HCT116 (cell line): Measurements from ENCODE around the gene KLHL5. TPM values are rescaled to one million over a fixed set of nuclear protein-coding genes. Genes with fewer than 3 reads are reported as not detected.

Source experiments
- ATAC-seq: fragments of 200-7000 bp; cut with Tn5 transposase; 2 replicates; pipeline ENCODE4 v1.9.1; 2020; ENCODE audit warnings: mild to moderate bottlenecking, moderate library complexity
- BruUV-seq: library from RNA; stranded (reverse); fragments of 400-500 nt; replicated peaks from 2 replicates; lab custom pipeline; 2021; lab: Mats Ljungman, UMichigan
- CTCF ChIA-PET: fragments of 300-600 bp; sonication (Branson Sonifier 250); formaldehyde crosslinking; loops from one replicate; lab custom pipeline; 2021; ENCODE audit warnings: antibody characterized with exemption; lab: Charles Lee
- POLR2A ChIA-PET: fragments of 300-600, 350-600 bp; sonication (Branson Sonifier 250); formaldehyde crosslinking; loops from one replicate; lab custom pipeline; 2021; ENCODE audit warnings: antibody characterized with exemption; lab: Charles Lee
- RAD21 ChIA-PET, 2 experiments: fragments of 300-600 bp; sonication (Branson Sonifier 250); formaldehyde crosslinking; loops; one replicate each; lab custom pipeline; 2023; ENCODE audit warnings: low total read pairs in 2 of 2; ENCODE audit not compliant: uncharacterized antibody in 2 of 2, unreplicated experiment in 2 of 2, low non-redundant PET in 1 of 2; lab: Charles Lee
- DNase-seq: peaks from one replicate; pipeline ENCODE4 v3.0.0-alpha.2; 2010; ENCODE audit warnings: low read depth, low spot score
- H2AFZ ChIP-seq: fragments of 200-600 bp; shearing (Covaris generic), sonication (generic); 2 replicates; pipeline ENCODE4 v1.6.1; 2017; ENCODE audit warnings: low read depth, mixed run types, mixed read lengths, antibody characterized with exemption, low read length; ENCODE audit not compliant: poor library complexity, severe bottlenecking
- H3K27ac ChIP-seq: 2 replicates; pipeline ENCODE4 v1.5.1; 2012; ENCODE audit warnings: low read depth, low read length
- H3K27me3 ChIP-seq: fragments of 200-600 bp; sonication (generic); 2 replicates; pipeline ENCODE4 v1.6.1; 2016; ENCODE audit warnings: mixed run types, low read length, mixed read lengths; ENCODE audit not compliant: insufficient read depth
- H3K36me3 ChIP-seq, 2 experiments: fragments of 200-500 bp in 1 of 2; fragments of 200-600 bp in 1 of 2; sonication (Bioruptor generic) in 1 of 2; sonication (generic) in 1 of 2; 2 replicates each; pipeline versions ENCODE4 v1.5.1 to v1.6.1; 2014 to 2016; ENCODE audit warnings: low read length in 2 of 2, inconsistent platforms in 1 of 2, mixed read lengths in 1 of 2, mixed run types in 1 of 2; ENCODE audit not compliant: insufficient read depth in 2 of 2, control insufficient read depth in 1 of 2
- H3K4me1 ChIP-seq, 2 experiments: fragments of 200-600 bp in 1 of 2; sonication (generic) in 1 of 2; 2 replicates each; pipeline versions ENCODE4 v1.5.1 to v1.6.1; 2012 to 2017; ENCODE audit warnings: low read length in 2 of 2, inconsistent platforms in 1 of 2, mild to moderate bottlenecking in 1 of 2, mixed read lengths in 1 of 2, mixed run types in 1 of 2, moderate library complexity in 1 of 2; ENCODE audit not compliant: insufficient read depth in 2 of 2, control insufficient read depth in 1 of 2
- H3K4me2 ChIP-seq: fragments of 200-600 bp; sonication (generic); 2 replicates; pipeline ENCODE4 v1.6.1; 2017; ENCODE audit warnings: mixed run types, low read length, mixed read lengths
- H3K4me3 ChIP-seq, 2 experiments: fragments of 200-600 bp in 1 of 2; sonication (generic) in 1 of 2; replicated peaks in 1 of 2; 2 replicates each; pipeline ENCODE4 v1.5.1; 2011 to 2016; ENCODE audit warnings: low read length in 2 of 2, control low read depth in 1 of 2, low read depth in 1 of 2, mild to moderate bottlenecking in 1 of 2, mixed read lengths in 1 of 2, mixed run types in 1 of 2
- H3K79me2 ChIP-seq: fragments of 200-600 bp; sonication (generic); 2 replicates; pipeline ENCODE4 v1.6.1; 2017; ENCODE audit warnings: mild to moderate bottlenecking, mixed run types, low read length, moderate library complexity, mixed read lengths; ENCODE audit not compliant: insufficient read depth
- H3K9ac ChIP-seq: fragments of 200-600 bp; sonication (generic); 2 replicates; pipeline ENCODE4 v1.6.1; 2016; ENCODE audit warnings: low read length, mixed read lengths
- H3K9me2 ChIP-seq: fragments of 200-600 bp; sonication (generic), shearing (Covaris generic); 2 replicates; pipeline ENCODE4 v1.6.1; 2017; ENCODE audit warnings: mixed run types, mild to moderate bottlenecking, moderate library complexity; ENCODE audit not compliant: insufficient read depth
- H3K9me3 ChIP-seq, 2 experiments: fragments of 200-500 bp in 1 of 2; fragments of 200-600 bp in 1 of 2; sonication (Bioruptor generic) in 1 of 2; sonication (generic) in 1 of 2; 2 replicates each; pipeline ENCODE4 v1.6.1; 2014 to 2017; ENCODE audit warnings: low read length in 2 of 2, mixed read lengths in 2 of 2, inconsistent platforms in 1 of 2, low read depth in 1 of 2, mild to moderate bottlenecking in 1 of 2, mixed run types in 1 of 2, moderate library complexity in 1 of 2; ENCODE audit not compliant: control insufficient read depth in 1 of 2, insufficient read depth in 1 of 2
- H4K20me1 ChIP-seq: fragments of 200-600 bp; sonication (generic), shearing (Covaris generic); 2 replicates; pipeline ENCODE4 v1.6.1; 2017; ENCODE audit warnings: mixed run types, mild to moderate bottlenecking, moderate library complexity; ENCODE audit not compliant: insufficient read depth
- ATF3 ChIP-seq: IDR thresholded peaks from 2 replicates; pipeline ENCODE4 v1.6.1; 2012
- EGR1 ChIP-seq: IDR thresholded peaks from 2 replicates; pipeline ENCODE4 v1.6.1; 2012; ENCODE audit warnings: low read depth
- EZH2 ChIP-seq: fragments of 200-600 bp; sonication (generic); IDR thresholded peaks from 2 replicates; pipeline ENCODE4 v1.6.1; 2017; ENCODE audit warnings: antibody characterized with exemption, mixed run types
- SIN3A ChIP-seq: IDR thresholded peaks from 2 replicates; pipeline ENCODE4 v1.6.1; 2012; ENCODE audit warnings: low read depth
- SRF ChIP-seq: IDR thresholded peaks from 2 replicates; pipeline ENCODE4 v1.6.1; 2012; ENCODE audit warnings: low read depth
- YY1 ChIP-seq: IDR thresholded peaks from 2 replicates; pipeline ENCODE4 v1.6.1; 2011; ENCODE audit warnings: low read length, low read depth, moderate library complexity, mild to moderate bottlenecking; ENCODE audit not compliant: insufficient replicate concordance; ENCODE audit errors: extremely low read depth
- ZFX ChIP-seq: fragments of 450-650 bp; IDR thresholded peaks from 2 replicates; pipeline ENCODE4 v1.6.1; 2017
- ZNF274 ChIP-seq: fragments of 200-500 bp; sonication (Bioruptor generic); IDR thresholded peaks from 2 replicates; pipeline ENCODE4 v1.6.1; 2014; ENCODE audit warnings: mild to moderate bottlenecking, low read depth, low read length, inconsistent platforms
- intact Hi-C: fragments of 100-400 bp; cut with micrococcal nuclease; formaldehyde crosslinking; loops from 2 replicates; pipeline ENCODE4 v1.10.0; 2022
- total RNA-seq: library from RNA; stranded (reverse); gene quantifications from one replicate; pipeline ENCODE4 v1.2.1, GENCODE V29; 2021; ENCODE audit not compliant: unreplicated experiment
- TF ChIP-seq, protein P1 (sequence below), 3 experiments: fragments of 200-600 bp in 1 of 3; sonication (generic) in 1 of 3; IDR thresholded peaks in 2 of 3; conservative IDR thresholded peaks in 1 of 3; 2 replicates each; pipeline ENCODE4 v1.5.1; 2012 to 2017; ENCODE audit warnings: low read depth in 2 of 3, low read length in 2 of 3, antibody characterized with exemption in 1 of 3, borderline replicate concordance in 1 of 3, control low read depth in 1 of 3, mild to moderate bottlenecking in 1 of 3, mixed read lengths in 1 of 3, mixed run types in 1 of 3, moderate library complexity in 1 of 3; ENCODE audit not compliant: insufficient read depth in 1 of 3
- TF ChIP-seq, protein P2 (sequence below): IDR thresholded peaks from 2 replicates; pipeline ENCODE4 v1.6.1; 2012; ENCODE audit warnings: low read depth

KLHL5 gene
- total RNA-seq, 1 experiment from 2014 or later: 20.8 TPM

- H3K27me3 ChIP-seq: no peaks in the 10 kb centered on the region
- ChIA-PET POLR2A (no interaction called here), RAD21 (no interaction called here), CTCF (no interaction called here)
- DNase-seq (no peak), ATAC-seq (no peak)
- no peaks in the 10 kb centered on the region for H3K9me3 ChIP-seq
- intact Hi-C loops: no loop called here
- no peaks in the 10 kb centered on the region for H3K36me3 ChIP-seq
- H3K4me2 ChIP-seq: no peak overlapping the region
- BruUV-seq: no TSS peak
- no peaks in the 10 kb centered on the region for H3K79me2 ChIP-seq
- H3K9me2 ChIP-seq: no peaks in the 10 kb centered on the region
- TF ChIP-seq ATF3 (no peak), SIN3A (no peak), YY1 (no peak), ZFX (no peak), EZH2 (no peak), ZNF274 (no peak), SRF (no peak), EGR1 (no peak)
- TF ChIP-seq, protein P1, sequence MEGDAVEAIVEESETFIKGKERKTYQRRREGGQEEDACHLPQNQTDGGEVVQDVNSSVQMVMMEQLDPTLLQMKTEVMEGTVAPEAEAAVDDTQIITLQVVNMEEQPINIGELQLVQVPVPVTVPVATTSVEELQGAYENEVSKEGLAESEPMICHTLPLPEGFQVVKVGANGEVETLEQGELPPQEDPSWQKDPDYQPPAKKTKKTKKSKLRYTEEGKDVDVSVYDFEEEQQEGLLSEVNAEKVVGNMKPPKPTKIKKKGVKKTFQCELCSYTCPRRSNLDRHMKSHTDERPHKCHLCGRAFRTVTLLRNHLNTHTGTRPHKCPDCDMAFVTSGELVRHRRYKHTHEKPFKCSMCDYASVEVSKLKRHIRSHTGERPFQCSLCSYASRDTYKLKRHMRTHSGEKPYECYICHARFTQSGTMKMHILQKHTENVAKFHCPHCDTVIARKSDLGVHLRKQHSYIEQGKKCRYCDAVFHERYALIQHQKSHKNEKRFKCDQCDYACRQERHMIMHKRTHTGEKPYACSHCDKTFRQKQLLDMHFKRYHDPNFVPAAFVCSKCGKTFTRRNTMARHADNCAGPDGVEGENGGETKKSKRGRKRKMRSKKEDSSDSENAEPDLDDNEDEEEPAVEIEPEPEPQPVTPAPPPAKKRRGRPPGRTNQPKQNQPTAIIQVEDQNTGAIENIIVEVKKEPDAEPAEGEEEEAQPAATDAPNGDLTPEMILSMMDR (IDR thresholded peaks at IDR 0.05 in 2 of 3, conservative IDR thresholded peaks at IDR 0.05 in 1 of 3; ENCODE audit: borderline replicate concordance in 1 of 3, insufficient read depth in 1 of 3, low read depth in 2 of 3, low read length in 2 of 3): no peak
- TF ChIP-seq, protein P2, sequence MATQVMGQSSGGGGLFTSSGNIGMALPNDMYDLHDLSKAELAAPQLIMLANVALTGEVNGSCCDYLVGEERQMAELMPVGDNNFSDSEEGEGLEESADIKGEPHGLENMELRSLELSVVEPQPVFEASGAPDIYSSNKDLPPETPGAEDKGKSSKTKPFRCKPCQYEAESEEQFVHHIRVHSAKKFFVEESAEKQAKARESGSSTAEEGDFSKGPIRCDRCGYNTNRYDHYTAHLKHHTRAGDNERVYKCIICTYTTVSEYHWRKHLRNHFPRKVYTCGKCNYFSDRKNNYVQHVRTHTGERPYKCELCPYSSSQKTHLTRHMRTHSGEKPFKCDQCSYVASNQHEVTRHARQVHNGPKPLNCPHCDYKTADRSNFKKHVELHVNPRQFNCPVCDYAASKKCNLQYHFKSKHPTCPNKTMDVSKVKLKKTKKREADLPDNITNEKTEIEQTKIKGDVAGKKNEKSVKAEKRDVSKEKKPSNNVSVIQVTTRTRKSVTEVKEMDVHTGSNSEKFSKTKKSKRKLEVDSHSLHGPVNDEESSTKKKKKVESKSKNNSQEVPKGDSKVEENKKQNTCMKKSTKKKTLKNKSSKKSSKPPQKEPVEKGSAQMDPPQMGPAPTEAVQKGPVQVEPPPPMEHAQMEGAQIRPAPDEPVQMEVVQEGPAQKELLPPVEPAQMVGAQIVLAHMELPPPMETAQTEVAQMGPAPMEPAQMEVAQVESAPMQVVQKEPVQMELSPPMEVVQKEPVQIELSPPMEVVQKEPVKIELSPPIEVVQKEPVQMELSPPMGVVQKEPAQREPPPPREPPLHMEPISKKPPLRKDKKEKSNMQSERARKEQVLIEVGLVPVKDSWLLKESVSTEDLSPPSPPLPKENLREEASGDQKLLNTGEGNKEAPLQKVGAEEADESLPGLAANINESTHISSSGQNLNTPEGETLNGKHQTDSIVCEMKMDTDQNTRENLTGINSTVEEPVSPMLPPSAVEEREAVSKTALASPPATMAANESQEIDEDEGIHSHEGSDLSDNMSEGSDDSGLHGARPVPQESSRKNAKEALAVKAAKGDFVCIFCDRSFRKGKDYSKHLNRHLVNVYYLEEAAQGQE: no peak
- no peaks in the 10 kb centered on the region for H3K4me1 ChIP-seq
- H3K4me3 ChIP-seq: no peak overlapping the region
- no peaks in the 10 kb centered on the region for H4K20me1 ChIP-seq
- H3K27ac ChIP-seq: no peak overlapping the region
- no peak overlapping the region for H3K9ac ChIP-seq
- no peak overlapping the region for H2AFZ ChIP-seq
Observed at GRCh38 chr4:39166669-39167068, 104.6 kb downstream of the KLHL5 start.
